Measurements from ENCODE around the gene TTC34.

DNA sequence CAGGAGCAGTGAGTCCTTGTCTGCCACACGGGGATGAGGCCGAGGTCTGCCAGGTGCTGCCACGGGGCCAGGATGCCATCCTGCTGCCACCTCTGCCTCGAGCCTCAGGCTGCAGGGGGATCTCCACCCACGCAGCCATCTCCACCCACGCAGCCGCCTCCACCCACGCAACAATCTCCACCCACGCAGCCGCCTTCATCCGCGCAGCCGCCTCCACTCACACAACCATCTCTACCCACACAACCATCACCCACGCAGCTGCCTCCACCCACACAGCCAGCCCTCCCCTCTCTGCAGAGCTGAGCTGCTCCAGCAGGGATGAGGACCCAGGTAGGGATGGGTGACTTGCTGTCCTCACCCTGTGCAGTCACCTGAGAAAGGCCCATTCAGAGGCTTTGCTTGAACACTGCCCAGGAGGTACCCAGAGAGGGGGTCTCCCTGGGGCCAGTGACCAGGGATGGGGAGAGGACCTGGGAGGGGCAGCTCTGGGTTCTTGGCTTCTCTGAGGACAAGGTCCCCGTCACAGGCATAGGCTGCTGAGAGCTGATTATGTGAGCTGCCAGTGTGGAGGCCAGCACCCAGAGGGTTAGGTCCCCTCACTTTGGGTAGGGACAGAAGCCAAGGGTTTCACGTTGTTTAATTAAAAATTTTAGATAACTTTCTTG lies 46.6 kb upstream of the TTC34 start:
- TF ChIP-seq FOSL1 (IDR thresholded peaks at IDR 0.05; ENCODE audit: low read depth), result no peak
- TF ChIP-seq, protein P1, sequence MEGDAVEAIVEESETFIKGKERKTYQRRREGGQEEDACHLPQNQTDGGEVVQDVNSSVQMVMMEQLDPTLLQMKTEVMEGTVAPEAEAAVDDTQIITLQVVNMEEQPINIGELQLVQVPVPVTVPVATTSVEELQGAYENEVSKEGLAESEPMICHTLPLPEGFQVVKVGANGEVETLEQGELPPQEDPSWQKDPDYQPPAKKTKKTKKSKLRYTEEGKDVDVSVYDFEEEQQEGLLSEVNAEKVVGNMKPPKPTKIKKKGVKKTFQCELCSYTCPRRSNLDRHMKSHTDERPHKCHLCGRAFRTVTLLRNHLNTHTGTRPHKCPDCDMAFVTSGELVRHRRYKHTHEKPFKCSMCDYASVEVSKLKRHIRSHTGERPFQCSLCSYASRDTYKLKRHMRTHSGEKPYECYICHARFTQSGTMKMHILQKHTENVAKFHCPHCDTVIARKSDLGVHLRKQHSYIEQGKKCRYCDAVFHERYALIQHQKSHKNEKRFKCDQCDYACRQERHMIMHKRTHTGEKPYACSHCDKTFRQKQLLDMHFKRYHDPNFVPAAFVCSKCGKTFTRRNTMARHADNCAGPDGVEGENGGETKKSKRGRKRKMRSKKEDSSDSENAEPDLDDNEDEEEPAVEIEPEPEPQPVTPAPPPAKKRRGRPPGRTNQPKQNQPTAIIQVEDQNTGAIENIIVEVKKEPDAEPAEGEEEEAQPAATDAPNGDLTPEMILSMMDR (IDR thresholded peaks at IDR 0.05 in 2 of 3, conservative IDR thresholded peaks at IDR 0.05 in 1 of 3; ENCODE audit: borderline replicate concordance in 1 of 3, insufficient read depth in 1 of 3, low read depth in 2 of 3, low read length in 2 of 3), result no peak
- TF ChIP-seq ZNF274 (IDR thresholded peaks at IDR 0.05; ENCODE audit: low read depth, low read length), result no peak
